ENCODE measurements around the gene CSNK1D. TPM values are rescaled to one million over a fixed set of nuclear protein-coding genes. Genes with fewer than 3 reads are reported as not detected.

The CSNK1D gene
- total and polyA plus RNA-seq, 10 of the 15 experiments (the other 5 are each of a cell fraction or from before 2014, with no cell fraction given) = 5.7 to 105 (median 58.1) TPM

DNA sequence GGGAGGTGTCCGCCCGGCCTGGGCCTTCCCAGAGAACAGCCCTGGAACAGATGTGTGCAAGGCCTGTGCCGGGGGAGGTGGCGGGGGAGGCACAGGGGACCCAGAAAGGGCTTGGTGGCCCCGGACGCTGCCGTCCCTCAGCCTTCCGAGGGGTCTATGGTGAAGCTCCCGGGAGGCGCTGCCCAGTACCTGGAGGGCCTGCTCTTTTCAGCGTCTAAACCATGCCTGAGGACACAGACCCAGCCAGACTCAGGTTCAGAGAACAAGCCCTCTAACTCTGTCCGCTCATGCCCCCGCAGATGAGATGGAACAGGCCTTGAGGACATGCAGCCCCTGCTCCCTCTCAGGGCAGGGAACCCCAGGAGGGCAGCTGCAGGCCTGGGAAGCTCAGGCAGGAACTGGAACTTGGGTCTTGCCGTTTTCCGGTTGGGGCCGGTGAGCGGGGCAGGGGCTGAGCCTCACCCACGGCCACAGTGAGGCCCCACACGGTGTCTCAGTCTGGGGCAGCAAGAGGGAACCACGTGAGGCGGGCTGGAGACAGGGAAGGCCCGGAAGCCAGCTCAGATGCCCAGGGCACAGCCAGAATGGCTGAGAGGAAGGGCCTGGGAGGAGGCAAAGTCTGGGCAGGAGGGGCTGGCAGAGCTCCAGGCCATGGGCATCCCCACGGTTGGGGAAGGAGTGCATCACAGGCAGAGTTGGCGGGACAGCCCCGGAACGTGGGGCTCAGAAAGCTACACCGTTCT, 32.1 kb downstream of the CSNK1D start (continued):
- TF ChIP-seq EZH2 (IDR thresholded peaks at IDR 0.05; ENCODE audit: borderline replicate concordance, control insufficient read depth, low read depth, low read length) (no peak), NFYA (IDR thresholded peaks at IDR 0.05; ENCODE audit: borderline replicate concordance, low read depth, low read length) (no peak), PAX5 (IDR thresholded peaks at IDR 0.05; ENCODE audit: borderline replicate concordance, low read depth, low read length) (peak; percentile 16; the same call in 1 of the 2 replicates), FOXM1 (IDR thresholded peaks at IDR 0.05; ENCODE audit: low read depth, low read length) (no peak), DPF2 (IDR thresholded peaks at IDR 0.05) (0 out of 2 replicates have a peak, but pooled peaks have one; percentile 10), ASH2L (IDR thresholded peaks at IDR 0.05; ENCODE audit: borderline replicate concordance, low read depth) (no peak), CHD4 (IDR thresholded peaks at IDR 0.05) (no peak), CREM (IDR thresholded peaks at IDR 0.05; ENCODE audit: low read depth) (no peak), FOXK2 (IDR thresholded peaks at IDR 0.05) (no peak), RUNX3 (IDR thresholded peaks at IDR 0.05; ENCODE audit: low read length) (no peak), IKZF2 (IDR thresholded peaks at IDR 0.05) (no peak), CBX5 (IDR thresholded peaks at IDR 0.05; ENCODE audit: low read depth) (no peak), SMC3 (IDR thresholded peaks at IDR 0.05; ENCODE audit: borderline replicate concordance, low read length) (no peak), HDAC2 (IDR thresholded peaks at IDR 0.05) (no peak), YY1 (IDR thresholded peaks at IDR 0.05; ENCODE audit: low read depth, low read length) (no peak)
- TF ChIP-seq, protein P1, sequence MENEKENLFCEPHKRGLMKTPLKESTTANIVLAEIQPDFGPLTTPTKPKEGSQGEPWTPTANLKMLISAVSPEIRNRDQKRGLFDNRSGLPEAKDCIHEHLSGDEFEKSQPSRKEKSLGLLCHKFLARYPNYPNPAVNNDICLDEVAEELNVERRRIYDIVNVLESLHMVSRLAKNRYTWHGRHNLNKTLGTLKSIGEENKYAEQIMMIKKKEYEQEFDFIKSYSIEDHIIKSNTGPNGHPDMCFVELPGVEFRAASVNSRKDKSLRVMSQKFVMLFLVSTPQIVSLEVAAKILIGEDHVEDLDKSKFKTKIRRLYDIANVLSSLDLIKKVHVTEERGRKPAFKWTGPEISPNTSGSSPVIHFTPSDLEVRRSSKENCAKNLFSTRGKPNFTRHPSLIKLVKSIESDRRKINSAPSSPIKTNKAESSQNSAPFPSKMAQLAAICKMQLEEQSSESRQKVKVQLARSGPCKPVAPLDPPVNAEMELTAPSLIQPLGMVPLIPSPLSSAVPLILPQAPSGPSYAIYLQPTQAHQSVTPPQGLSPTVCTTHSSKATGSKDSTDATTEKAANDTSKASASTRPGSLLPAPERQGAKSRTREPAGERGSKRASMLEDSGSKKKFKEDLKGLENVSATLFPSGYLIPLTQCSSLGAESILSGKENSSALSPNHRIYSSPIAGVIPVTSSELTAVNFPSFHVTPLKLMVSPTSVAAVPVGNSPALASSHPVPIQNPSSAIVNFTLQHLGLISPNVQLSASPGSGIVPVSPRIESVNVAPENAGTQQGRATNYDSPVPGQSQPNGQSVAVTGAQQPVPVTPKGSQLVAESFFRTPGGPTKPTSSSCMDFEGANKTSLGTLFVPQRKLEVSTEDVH (IDR thresholded peaks at IDR 0.05; ENCODE audit: low read depth, partially characterized antibody) = no peak
- TF ChIP-seq, protein P2, sequence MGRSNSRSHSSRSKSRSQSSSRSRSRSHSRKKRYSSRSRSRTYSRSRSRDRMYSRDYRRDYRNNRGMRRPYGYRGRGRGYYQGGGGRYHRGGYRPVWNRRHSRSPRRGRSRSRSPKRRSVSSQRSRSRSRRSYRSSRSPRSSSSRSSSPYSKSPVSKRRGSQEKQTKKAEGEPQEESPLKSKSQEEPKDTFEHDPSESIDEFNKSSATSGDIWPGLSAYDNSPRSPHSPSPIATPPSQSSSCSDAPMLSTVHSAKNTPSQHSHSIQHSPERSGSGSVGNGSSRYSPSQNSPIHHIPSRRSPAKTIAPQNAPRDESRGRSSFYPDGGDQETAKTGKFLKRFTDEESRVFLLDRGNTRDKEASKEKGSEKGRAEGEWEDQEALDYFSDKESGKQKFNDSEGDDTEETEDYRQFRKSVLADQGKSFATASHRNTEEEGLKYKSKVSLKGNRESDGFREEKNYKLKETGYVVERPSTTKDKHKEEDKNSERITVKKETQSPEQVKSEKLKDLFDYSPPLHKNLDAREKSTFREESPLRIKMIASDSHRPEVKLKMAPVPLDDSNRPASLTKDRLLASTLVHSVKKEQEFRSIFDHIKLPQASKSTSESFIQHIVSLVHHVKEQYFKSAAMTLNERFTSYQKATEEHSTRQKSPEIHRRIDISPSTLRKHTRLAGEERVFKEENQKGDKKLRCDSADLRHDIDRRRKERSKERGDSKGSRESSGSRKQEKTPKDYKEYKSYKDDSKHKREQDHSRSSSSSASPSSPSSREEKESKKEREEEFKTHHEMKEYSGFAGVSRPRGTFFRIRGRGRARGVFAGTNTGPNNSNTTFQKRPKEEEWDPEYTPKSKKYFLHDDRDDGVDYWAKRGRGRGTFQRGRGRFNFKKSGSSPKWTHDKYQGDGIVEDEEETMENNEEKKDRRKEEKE (IDR thresholded peaks at IDR 0.05) = no peak
- TF ChIP-seq, protein P3, sequence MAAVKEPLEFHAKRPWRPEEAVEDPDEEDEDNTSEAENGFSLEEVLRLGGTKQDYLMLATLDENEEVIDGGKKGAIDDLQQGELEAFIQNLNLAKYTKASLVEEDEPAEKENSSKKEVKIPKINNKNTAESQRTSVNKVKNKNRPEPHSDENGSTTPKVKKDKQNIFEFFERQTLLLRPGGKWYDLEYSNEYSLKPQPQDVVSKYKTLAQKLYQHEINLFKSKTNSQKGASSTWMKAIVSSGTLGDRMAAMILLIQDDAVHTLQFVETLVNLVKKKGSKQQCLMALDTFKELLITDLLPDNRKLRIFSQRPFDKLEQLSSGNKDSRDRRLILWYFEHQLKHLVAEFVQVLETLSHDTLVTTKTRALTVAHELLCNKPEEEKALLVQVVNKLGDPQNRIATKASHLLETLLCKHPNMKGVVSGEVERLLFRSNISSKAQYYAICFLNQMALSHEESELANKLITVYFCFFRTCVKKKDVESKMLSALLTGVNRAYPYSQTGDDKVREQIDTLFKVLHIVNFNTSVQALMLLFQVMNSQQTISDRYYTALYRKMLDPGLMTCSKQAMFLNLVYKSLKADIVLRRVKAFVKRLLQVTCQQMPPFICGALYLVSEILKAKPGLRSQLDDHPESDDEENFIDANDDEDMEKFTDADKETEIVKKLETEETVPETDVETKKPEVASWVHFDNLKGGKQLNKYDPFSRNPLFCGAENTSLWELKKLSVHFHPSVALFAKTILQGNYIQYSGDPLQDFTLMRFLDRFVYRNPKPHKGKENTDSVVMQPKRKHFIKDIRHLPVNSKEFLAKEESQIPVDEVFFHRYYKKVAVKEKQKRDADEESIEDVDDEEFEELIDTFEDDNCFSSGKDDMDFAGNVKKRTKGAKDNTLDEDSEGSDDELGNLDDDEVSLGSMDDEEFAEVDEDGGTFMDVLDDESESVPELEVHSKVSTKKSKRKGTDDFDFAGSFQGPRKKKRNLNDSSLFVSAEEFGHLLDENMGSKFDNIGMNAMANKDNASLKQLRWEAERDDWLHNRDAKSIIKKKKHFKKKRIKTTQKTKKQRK (IDR thresholded peaks at IDR 0.05; ENCODE audit: low read depth, low read length) = no peak
- TF ChIP-seq, protein P4, sequence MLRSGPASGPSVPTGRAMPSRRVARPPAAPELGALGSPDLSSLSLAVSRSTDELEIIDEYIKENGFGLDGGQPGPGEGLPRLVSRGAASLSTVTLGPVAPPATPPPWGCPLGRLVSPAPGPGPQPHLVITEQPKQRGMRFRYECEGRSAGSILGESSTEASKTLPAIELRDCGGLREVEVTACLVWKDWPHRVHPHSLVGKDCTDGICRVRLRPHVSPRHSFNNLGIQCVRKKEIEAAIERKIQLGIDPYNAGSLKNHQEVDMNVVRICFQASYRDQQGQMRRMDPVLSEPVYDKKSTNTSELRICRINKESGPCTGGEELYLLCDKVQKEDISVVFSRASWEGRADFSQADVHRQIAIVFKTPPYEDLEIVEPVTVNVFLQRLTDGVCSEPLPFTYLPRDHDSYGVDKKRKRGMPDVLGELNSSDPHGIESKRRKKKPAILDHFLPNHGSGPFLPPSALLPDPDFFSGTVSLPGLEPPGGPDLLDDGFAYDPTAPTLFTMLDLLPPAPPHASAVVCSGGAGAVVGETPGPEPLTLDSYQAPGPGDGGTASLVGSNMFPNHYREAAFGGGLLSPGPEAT (IDR thresholded peaks at IDR 0.05; ENCODE audit: low read depth) = no peak
- TF ChIP-seq, protein P5, sequence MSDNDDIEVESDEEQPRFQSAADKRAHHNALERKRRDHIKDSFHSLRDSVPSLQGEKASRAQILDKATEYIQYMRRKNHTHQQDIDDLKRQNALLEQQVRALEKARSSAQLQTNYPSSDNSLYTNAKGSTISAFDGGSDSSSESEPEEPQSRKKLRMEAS (IDR thresholded peaks at IDR 0.05; ENCODE audit: low read depth, low read length) = no peak

Data from GM12878 (cell line).